ENCODE measurements around the gene MIPEP. TPM values are rescaled to one million over a fixed set of nuclear protein-coding genes. Genes with fewer than 3 reads are reported as not detected.
"Not testable (repeated sequence)": the region's sequence is repeated elsewhere in the genome, so short reads cannot be mapped to it uniquely, and the experiment has no call there.

The MIPEP gene
- polyA plus RNA-seq, 6 donors from 2014 or later, result 5.1 to 27.3 (median 22.4) TPM

DNA sequence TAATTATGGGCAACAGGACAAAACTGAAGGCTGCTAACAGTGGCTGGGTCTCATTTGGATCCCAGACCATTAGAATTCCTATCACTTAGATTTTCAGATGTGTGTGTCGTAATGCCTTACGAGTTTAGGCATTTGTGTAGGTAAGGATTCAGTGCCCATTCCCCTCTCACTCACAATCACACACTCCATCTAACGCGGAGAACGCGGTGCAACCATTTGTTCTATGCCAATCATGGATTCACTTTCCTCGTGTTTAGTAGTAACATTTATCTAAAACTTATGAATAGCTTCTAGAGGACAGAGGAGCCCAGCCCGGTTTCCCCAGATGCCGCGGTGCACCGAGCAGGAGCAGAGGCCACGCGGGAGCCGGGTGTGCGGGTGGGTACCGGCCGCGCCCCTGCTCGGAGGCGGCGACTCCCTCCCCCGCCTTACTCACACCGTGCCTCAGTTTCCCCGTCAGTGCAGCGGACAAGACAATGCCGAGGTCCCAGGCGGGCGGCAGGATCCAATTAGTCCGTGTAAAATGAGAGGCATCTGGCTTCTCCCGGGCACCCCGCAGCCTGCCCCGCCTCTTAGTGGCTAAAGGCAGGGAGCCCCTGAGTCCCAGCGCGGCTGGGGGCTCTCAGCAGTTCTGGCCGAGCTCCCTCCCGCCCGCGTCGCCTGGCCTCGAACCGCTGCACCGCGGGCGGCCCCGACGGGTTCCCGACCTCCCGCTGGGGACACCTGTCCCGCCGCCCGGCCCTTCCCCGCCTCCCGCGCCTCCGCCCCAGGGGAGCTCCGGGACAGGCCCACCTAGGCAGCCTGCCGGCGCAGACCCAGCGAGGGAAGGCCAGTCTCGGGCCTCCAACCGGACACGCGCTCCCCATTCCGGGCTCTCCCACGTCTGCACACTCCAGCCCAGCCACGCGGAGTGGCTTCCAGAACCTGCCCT is 14.0 kb upstream of the MIPEP start:
- H3K4me3 Mint-ChIP-seq, result peak overlapping the region in 3 of 8 donors; percentile 24 to 65 (median 24)
- ATAC-seq (ENCODE audit: low read depth in 2 of 2), result peak in 1 of 2 donors; percentile 4
- no peaks in the 10 kb centered on the region for H3K36me3 Mint-ChIP-seq
- no peaks in the 10 kb centered on the region for H3K9me3 Mint-ChIP-seq
- no peak for DNase-seq
- peaks cover 2 to 11% (median 5%) of the 10 kb centered on the region in 3 donors for H3K4me1 Mint-ChIP-seq
- peaks cover 41 to 54% (median 42%) of the 10 kb centered on the region in 3 donors for H3K27me3 Mint-ChIP-seq
- H3K27ac Mint-ChIP-seq, result no peak overlapping the region

DNA sequence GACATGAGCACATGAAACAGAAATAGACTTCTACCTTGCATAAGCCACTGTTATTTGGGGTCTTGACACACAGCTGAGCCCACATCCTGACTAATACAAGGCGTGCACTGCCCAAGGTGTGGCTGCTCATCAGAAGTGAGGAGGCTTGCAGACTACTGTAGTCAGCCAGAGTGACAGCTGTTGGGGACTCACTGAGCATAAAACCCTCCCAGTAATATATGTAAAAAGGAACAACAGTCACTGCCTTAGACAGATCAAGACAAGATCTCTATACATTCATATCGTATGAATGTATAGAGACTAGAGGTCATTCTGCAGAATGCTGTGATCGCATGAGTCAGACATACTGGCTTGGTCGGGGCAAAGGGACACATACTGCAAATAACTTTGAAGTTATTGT is 12.2 kb upstream of the MIPEP start:
- H3K27me3 Mint-ChIP-seq, result peaks cover 35 to 44% (median 43%) of the 10 kb centered on the region in 3 donors
- no peak overlapping the region for H3K4me3 Mint-ChIP-seq
- H3K9me3 Mint-ChIP-seq, result no peaks in the 10 kb centered on the region
- DNase-seq (no peak), ATAC-seq (ENCODE audit: low read depth in 2 of 2) (no peak)
- H3K4me1 Mint-ChIP-seq, result peaks cover 2 to 11% (median 5%) of the 10 kb centered on the region in 3 donors
- no peaks in the 10 kb centered on the region for H3K36me3 Mint-ChIP-seq
- H3K27ac Mint-ChIP-seq, result no peak overlapping the region

DNA sequence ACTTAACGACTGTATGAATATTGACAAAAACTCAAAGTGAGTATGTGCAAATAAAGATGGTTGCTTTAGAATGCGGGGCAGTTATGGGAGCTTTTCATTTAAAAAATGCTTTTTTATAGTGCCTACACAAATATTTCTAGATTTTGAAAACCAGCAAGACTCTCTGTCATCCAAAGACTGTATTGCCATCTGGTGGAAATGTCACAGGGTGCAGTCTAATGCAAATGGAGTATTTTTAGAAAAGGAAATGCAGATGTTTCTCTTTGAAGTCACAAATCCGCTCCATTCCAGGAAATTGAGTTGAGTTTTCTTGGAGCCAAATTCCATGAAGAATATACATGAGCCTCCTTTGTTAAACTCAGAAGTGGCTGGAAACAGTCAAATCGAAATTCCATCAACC is 10.4 kb upstream of the MIPEP start:
- Mint-ChIP-seq H3K36me3 (no peaks in the 10 kb centered on the region), H3K27ac (no peak overlapping the region), H3K9me3 (no peaks in the 10 kb centered on the region), H3K4me3 (no peak overlapping the region), H3K27me3 (peaks cover 31 to 51% (median 46%) of the 10 kb centered on the region in 3 donors), H3K4me1 (peaks cover 2 to 9% (median 5%) of the 10 kb centered on the region in 3 donors)
- peak; percentile 58 to 67 for ATAC-seq (ENCODE audit: low read depth in 2 of 2)
- peak; percentile 29 for DNase-seq

DNA sequence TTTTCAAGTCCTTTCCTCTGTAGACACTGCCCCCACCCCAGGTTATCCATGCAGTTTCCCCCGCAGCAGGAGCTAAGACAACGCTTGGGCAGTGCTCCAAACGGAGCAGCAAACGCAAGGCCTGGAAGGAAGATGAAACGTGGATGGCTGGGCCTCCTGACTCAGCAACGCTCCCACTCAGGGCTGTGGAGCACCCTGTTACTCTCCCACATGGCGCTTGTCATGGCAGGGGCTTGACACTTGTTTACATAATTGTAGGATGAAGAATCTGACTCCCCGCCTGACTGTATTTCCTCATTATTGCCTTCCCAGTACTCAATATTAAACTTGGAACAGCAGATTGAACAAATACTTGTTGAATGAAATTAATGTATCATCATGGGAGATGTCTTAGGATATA is 8.9 kb upstream of the MIPEP start:
- Mint-ChIP-seq H3K27me3 (peaks cover 21 to 42% (median 39%) of the 10 kb centered on the region in 3 donors), H3K9me3 (no peaks in the 10 kb centered on the region), H3K4me1 (peaks cover 0 to 2% (median 0%) of the 10 kb centered on the region in 3 donors), H3K27ac (no peak overlapping the region), H3K4me3 (no peak overlapping the region), H3K36me3 (no peaks in the 10 kb centered on the region)
- ATAC-seq (ENCODE audit: low read depth in 2 of 2) (no peak), DNase-seq (no peak)

DNA sequence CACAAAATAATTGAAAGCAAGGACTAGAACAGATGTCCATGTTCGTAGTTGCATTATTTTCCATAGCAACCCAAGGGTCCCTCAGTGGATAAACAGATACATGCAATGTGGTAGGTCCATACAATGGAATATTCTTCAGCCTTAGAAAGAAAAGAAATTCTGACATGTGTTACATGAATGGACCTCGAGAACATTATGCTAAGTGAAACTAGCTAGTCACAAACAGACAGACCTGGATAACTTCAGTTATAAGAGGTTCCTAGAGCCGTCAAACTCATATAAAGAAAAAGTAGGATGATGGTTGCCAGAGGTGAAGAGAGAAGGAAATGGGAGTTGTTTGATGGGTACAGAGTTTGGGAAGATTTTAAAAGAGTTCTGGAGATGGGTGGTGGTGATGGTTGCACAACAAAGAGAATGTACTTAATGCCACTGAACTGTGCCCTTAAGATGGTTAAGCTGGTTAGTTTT is 8.3 kb upstream of the MIPEP start, which contains the start of gene C1QTNF9B:
Gene C1QTNF9B (minus strand): TSS at position 51 of the 468 bp plus-strand sequence.
- ATAC-seq (ENCODE audit: low read depth in 2 of 2); H3K4me1 Mint-ChIP-seq; H3K9me3 Mint-ChIP-seq; H3K27ac Mint-ChIP-seq; H3K4me3 Mint-ChIP-seq; H3K36me3 Mint-ChIP-seq; DNase-seq: not testable (repeated sequence)
- H3K27me3 Mint-ChIP-seq, result peaks cover 16 to 36% (median 33%) of the 10 kb centered on the region in 3 donors

DNA sequence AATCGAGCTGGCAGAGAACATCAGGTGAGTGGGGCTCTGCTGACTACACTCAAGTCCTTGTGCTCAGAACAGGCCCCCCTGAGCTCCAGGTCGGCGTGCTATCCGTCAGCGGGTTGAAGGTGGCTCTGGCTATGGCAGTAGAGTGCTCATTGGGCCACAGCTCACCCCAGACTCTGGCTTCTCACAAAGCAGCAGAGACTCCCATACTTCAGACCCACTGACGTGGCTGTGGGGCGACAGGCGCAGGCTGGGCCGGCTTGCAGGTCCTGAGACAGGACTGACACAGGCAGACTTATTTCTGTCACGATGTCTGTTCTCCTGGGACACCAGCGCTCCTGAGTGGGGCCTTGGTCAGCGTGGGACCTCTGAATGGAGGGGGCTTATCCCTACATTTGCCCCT is 5.5 kb upstream of the MIPEP start:
- ATAC-seq (ENCODE audit: low read depth in 2 of 2); H3K4me1 Mint-ChIP-seq: not testable (repeated sequence)

DNA sequence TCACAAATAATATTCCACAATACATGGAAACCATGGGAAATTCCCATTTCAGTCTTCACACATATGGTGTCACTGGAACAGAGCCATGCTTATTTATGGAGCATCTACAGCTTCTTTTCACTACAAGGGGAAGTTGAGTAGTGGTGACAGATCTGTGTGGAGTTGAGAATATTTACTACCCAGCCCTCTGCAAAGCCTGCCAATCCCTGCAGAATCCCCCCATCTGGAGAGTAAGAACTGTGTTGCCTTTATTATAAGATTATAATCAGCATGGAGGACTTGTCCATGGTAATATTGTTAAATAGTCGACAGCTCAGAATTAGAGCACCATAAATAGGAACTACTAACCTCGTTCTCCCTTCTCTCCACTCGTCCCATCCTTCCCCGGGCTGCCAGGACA is 4.6 kb upstream of the MIPEP start:
- Mint-ChIP-seq H3K4me1 (peaks cover 12 to 14% (median 14%) of the 10 kb centered on the region in 3 donors), H3K4me3 (peak overlapping the region in 1 of 8 donors; percentile 36), H3K27me3 (peaks cover 5 to 17% (median 14%) of the 10 kb centered on the region in 3 donors)
- H3K27ac Mint-ChIP-seq; DNase-seq; H3K36me3 Mint-ChIP-seq; H3K9me3 Mint-ChIP-seq; ATAC-seq (ENCODE audit: low read depth in 2 of 2): not testable (repeated sequence)

More for the DNA sequence above, 5.5 kb upstream of the MIPEP start:
- DNase-seq, H3K27ac Mint-ChIP-seq, H3K4me3 Mint-ChIP-seq, H3K9me3 Mint-ChIP-seq, H3K36me3 Mint-ChIP-seq: not testable (repeated sequence)
- H3K27me3 Mint-ChIP-seq, result peaks cover 5 to 22% (median 17%) of the 10 kb centered on the region in 3 donors

DNA sequence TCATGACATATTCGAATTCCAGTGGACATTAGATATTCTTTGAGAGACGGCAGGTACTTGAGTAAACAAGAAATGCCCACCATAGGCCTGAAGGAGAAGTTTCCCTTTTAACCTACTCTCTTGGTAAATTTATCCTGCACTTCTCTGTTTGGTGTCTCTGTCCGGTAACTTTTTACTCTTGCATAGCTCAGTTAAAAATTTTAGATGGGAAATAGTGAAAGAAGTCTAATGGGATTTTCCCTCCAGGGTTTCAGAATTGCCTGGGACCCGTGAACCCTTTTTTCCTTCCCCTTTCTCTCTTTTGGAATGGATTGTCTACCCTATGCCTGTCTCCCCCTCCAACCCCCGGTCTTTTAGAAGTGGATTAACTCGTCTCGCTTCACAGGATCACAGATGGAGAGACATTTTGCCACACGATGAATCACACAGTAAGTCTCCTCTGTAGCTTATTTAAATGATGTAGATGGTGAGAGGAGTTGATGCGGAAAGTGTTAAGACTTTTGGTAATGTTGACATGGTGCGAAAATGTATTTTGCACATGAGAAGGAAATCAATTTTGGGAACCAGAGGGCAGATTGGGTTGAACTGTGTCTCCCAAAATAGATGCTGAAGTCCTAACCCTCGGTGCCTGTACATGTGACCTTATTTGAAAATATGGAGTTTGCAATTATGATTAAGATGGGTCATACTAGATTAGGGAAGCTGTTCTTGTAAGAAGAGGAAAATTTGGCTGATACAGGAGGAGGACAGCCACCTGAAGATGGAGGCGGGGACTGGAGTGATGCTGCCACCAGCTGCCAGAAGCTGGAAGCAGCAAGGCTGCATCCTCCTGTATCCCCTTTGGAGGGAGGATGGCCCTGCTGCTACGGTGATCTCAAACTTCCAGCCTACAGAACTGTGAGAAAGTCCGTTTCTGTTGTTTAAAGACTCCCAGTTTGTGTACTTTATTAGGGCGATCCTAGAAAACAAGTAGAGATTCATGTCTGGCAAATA is 711 bp upstream of the MIPEP start:
- Mint-ChIP-seq H3K9me3 (no peaks in the 10 kb centered on the region), H3K36me3 (peaks cover 3 to 4% of the 10 kb centered on the region in 2 donors), H3K4me1 (peaks cover 18 to 24% (median 20%) of the 10 kb centered on the region in 3 donors), H3K27me3 (peaks cover 0 to 3% (median 0%) of the 10 kb centered on the region in 3 donors), H3K27ac (peak overlapping the region in 5 of 6 donors; percentile 86 to 97 (median 95)), H3K4me3 (peak overlapping the region; percentile 84 to 99 (median 94))
- no peak for ATAC-seq (ENCODE audit: low read depth in 2 of 2)
- no peak for DNase-seq

DNA sequence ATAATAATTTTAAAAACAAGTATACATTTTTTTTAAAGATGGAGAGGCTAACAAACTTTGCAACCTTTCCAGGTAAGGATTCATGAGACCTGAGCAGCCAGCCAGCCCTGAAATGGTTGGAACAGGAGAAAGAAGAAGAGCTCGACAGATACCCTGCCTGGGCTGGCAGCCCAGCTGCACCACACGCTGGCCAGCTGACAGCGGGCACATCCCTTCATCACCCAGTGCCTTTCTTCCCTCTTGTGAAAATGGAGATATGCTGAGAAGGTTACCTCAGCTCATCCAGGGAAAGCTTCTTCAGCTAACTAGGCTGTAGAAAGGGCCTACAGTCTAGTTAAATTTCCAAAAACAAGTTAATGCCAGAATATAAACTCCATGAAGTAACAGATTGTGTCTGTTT is 4.8 kb downstream of the MIPEP start:
- DNase-seq; ATAC-seq (ENCODE audit: low read depth in 2 of 2); H3K27ac Mint-ChIP-seq; H3K27me3 Mint-ChIP-seq; H3K9me3 Mint-ChIP-seq; H3K4me3 Mint-ChIP-seq: not testable (repeated sequence)
- peaks cover 17% of the 10 kb centered on the region in 2 donors for H3K36me3 Mint-ChIP-seq
- H3K4me1 Mint-ChIP-seq, result peaks cover 6 to 12% (median 10%) of the 10 kb centered on the region in 3 donors

DNA sequence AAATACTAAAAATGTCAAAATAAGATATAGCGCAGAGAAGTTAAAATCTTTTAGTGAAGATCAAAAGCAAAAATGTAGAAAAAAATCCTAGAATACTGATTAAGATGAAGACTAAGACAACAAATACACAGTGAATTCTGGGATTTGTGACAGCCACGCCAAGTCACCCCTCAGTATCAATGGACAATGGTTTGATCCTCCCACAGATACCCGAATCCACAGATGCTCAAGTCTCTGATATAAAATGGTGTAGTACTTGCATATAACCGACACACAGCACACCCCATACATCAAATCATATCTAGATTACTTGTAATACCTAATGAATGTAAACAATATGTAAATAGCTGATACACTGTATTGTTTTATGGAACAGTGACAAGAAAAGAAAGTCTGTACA is 5.9 kb downstream of the MIPEP start:
- no peaks in the 10 kb centered on the region for H3K27me3 Mint-ChIP-seq
- H3K27ac Mint-ChIP-seq, result no peak overlapping the region
- no peak overlapping the region for H3K4me3 Mint-ChIP-seq
- H3K9me3 Mint-ChIP-seq, result no peaks in the 10 kb centered on the region
- H3K4me1 Mint-ChIP-seq, result peaks cover 4 to 7% (median 5%) of the 10 kb centered on the region in 3 donors
- H3K36me3 Mint-ChIP-seq, result peaks cover 23 to 26% of the 10 kb centered on the region in 2 donors
- no peak for DNase-seq
- ATAC-seq (ENCODE audit: low read depth in 2 of 2), result no peak

DNA sequence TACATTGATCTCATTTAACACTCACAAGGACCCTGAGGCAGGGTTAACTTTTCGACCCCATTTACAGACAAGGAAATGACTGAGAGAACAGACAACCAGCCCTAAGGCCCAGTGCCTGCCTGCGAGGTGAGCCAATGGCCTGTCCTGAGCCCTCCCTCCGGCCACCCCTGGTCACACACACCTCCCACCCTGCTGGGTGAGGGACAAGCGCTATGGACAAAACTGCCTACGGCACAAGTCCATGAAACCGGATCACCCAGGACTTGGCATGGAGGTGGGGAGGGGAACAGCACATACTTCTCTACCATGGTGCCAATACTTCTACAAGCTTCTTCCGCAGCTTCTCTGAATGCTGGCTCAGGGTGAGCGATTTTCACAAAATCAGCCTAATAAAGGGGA is 7.8 kb downstream of the MIPEP start:
- DNase-seq; H3K4me1 Mint-ChIP-seq; H3K9me3 Mint-ChIP-seq; ATAC-seq (ENCODE audit: low read depth in 2 of 2); H3K27ac Mint-ChIP-seq; H3K27me3 Mint-ChIP-seq: not testable (repeated sequence)
- Mint-ChIP-seq H3K36me3 (peaks cover 23 to 28% of the 10 kb centered on the region in 2 donors), H3K4me3 (peak overlapping the region in 1 of 8 donors; percentile 35)

DNA sequence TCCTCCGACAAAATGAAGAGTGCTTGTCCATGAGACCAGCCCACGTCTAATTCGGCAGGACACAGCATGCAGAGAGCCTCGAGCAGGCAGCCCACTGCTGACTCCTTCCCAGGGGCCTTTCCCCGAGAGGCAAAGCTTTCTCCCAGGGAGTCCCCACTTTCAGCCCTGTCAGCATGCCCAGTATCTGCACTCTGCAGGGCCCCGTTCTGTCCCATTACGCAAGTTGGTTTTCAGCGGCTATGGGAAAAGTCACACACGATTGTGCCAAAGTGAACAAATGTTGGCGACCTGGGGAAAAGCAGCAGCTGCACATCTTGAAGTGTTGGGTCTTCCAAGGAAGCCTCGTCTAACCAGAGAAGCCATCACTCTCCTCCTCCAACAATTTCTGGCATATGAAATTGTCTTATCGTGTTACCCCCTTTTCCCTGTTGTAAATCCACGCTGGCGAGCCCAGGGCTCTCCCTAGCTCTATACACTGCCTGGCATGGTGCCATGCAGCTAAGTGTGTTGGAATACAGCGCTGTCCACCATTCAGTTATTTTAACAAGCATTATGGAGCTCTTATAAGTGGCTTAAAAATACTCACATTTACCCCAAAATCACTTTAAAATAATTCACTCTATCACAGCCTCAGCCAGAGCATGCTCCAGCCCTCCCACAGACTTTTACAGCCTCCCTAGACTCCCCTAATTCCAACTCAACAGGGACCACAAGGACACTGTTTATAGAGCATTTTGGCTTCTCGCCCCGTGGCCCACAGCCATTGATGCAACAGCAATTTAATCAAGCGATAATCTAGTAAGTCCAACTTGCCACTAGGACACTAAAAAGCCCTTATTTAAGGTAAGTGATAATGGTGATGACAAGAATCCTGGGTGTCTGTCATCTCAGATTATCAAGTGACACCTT is 8.5 kb downstream of the MIPEP start:
- ATAC-seq (ENCODE audit: low read depth in 2 of 2); H3K27me3 Mint-ChIP-seq; H3K4me3 Mint-ChIP-seq; DNase-seq; H3K4me1 Mint-ChIP-seq; H3K27ac Mint-ChIP-seq; H3K9me3 Mint-ChIP-seq: not testable (repeated sequence)
- peaks cover 23 to 28% of the 10 kb centered on the region in 2 donors for H3K36me3 Mint-ChIP-seq
